Measurements from ENCODE around the gene PRR35.

PRR35 gene

DNA sequence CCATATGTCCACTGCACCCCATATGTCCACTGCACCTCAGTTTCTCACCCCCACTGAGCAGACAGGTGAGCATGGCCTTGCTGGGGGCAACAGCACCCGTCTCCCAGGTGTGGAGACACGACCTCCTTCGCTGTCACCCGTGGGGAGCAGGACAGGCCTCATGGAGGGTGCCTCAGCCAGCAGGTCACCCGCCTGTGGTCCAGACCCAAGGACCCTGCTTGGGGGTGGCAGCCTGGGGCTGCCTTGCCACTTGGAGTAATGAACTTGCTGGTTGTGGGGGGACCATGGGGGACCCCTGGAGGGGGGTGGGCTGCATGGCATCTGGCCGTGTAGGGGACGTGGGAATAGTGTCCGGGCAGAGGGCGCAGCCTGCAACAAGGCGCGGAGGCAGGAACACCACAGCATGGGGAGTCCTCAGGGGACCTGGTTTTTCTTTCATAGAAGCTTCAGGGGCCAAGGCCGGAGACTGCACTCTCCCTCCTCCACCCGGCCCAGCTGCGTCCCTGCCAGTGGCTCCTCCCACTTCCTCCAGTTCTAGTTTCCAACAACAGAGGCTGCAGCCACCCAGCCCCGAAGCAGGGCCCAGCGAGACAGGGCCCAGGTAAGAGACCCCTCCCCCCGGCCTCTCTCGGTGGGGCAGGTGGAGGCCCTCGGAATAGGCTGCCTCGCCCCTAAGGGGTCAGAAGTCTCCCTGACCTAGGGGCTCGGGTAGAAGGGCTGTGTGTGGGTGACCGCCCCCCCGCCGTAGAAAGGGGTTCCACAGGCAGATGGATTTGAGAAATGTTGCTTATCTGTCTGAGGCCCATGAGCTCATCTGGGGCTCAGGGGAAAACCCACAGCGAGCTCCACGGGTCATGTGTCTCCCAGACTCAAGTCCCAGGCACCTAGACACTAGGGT lies 6.5 kb downstream of the PRR35 start, which contains the start of gene NHLRC4:
NHLRC4 (plus strand) TSS at position 531 of the 898 bp plus-strand sequence. CDS start 1,043 bp downstream, outside the sequence.
- H4K20me1 ChIP-seq (ENCODE audit: insufficient read depth, low read length): no peaks in the 10 kb centered on the region
- TF ChIP-seq, protein P1, sequence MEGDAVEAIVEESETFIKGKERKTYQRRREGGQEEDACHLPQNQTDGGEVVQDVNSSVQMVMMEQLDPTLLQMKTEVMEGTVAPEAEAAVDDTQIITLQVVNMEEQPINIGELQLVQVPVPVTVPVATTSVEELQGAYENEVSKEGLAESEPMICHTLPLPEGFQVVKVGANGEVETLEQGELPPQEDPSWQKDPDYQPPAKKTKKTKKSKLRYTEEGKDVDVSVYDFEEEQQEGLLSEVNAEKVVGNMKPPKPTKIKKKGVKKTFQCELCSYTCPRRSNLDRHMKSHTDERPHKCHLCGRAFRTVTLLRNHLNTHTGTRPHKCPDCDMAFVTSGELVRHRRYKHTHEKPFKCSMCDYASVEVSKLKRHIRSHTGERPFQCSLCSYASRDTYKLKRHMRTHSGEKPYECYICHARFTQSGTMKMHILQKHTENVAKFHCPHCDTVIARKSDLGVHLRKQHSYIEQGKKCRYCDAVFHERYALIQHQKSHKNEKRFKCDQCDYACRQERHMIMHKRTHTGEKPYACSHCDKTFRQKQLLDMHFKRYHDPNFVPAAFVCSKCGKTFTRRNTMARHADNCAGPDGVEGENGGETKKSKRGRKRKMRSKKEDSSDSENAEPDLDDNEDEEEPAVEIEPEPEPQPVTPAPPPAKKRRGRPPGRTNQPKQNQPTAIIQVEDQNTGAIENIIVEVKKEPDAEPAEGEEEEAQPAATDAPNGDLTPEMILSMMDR (IDR thresholded peaks at IDR 0.05; ENCODE audit: low read length): no peak
- H3F3A ChIP-seq (ENCODE audit: insufficient read depth, low read length): no peaks in the 10 kb centered on the region
- peak within 1 kb of the TSS; percentile 49 for H3K27ac ChIP-seq (ENCODE audit: low read depth, low read length, poor library complexity, severe bottlenecking)
- no peaks in the 10 kb centered on the region for H3K9me3 ChIP-seq (ENCODE audit: low read length)
- no peaks in the 10 kb centered on the region; the same call in 1 of the 2 replicates for H3K27me3 ChIP-seq (ENCODE audit: insufficient read depth, low read length)
- peak within 1 kb of the TSS; percentile 26 for H3K4me3 ChIP-seq (ENCODE audit: low read depth, low read length, poor library complexity, severe bottlenecking)
- H2AFZ ChIP-seq (ENCODE audit: low read length): no peak within 1 kb of the TSS
- peaks cover 31% of the 10 kb centered on the region for H3K4me1 ChIP-seq (ENCODE audit: insufficient read depth, low read length, severe bottlenecking)
- H3K9ac ChIP-seq (ENCODE audit: low read length): peak within 1 kb of the TSS; percentile 30; the same call in 1 of the 2 replicates
- peak within 1 kb of the TSS; percentile 42 for H3K4me2 ChIP-seq (ENCODE audit: low read length)
- no peaks in the 10 kb centered on the region for H3K36me3 ChIP-seq (ENCODE audit: insufficient read depth, low read length)
- no peaks in the 10 kb centered on the region for H3K79me2 ChIP-seq (ENCODE audit: insufficient read depth, low read length)
- no peaks in the 10 kb centered on the region for H3K9me2 ChIP-seq (ENCODE audit: low read depth, low read length)

DNA sequence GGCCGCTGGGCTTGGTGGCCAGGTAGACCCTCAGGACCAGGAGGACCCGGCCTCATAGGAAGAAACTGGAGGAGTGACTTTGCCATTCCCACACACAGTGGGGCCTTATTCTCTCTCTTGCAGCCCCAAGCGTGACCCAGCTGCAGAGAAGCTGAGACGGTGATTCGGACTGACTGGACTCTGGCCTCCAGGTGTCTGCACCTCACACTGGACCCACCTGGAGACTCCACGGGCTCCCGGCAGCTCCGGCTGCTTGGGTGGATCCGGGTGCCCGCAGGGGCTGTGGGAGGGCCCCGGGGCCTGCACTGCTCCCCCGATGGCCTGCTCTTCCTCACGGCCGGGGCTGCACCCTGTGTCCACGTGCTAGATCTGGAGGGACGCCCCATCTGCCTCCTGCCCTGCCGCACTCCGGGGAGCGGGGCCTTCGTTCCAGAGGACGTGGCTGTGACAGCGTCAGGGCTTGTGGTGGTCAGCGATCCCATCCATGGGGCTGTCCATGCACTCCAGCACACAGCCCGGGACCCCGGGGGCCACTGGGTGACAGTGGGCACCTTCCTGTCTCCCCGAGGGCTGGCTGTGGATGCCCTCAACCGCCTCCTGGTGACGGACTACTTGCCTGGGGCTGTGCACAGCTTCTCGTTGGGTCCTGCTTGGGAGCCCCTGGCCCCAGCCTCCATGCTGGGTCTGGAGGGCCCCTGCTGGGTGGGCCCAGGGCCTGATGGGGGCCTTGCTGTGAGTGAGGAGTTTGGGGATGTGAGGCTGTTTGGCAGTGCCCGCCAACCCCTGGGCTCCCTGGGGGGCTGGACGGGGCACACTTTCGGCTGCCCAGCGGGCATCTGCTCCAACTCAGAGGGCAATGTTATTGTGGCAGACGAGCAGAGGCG lies 7.4 kb downstream of the PRR35 start:
- H3K36me3 ChIP-seq (ENCODE audit: insufficient read depth, low read length): no peaks in the 10 kb centered on the region
- H3K27ac ChIP-seq (ENCODE audit: low read depth, low read length, poor library complexity, severe bottlenecking): peak overlapping the region; percentile 49
- H3K4me3 ChIP-seq (ENCODE audit: low read depth, low read length, poor library complexity, severe bottlenecking): peak overlapping the region; percentile 19
- H3K9ac ChIP-seq (ENCODE audit: low read length): peak overlapping the region; percentile 30; the same call in 1 of the 2 replicates
- H2AFZ ChIP-seq (ENCODE audit: low read length): no peak overlapping the region
- H3K9me2 ChIP-seq (ENCODE audit: low read depth, low read length): no peaks in the 10 kb centered on the region
- H3K4me2 ChIP-seq (ENCODE audit: low read length): peak overlapping the region; percentile 42
- H3K4me1 ChIP-seq (ENCODE audit: insufficient read depth, low read length, severe bottlenecking): peaks cover 31% of the 10 kb centered on the region
- no peaks in the 10 kb centered on the region for H3K79me2 ChIP-seq (ENCODE audit: insufficient read depth, low read length)
- H3F3A ChIP-seq (ENCODE audit: insufficient read depth, low read length): no peaks in the 10 kb centered on the region
- H3K27me3 ChIP-seq (ENCODE audit: insufficient read depth, low read length): no peaks in the 10 kb centered on the region; the same call in 1 of the 2 replicates
- no peaks in the 10 kb centered on the region for H3K9me3 ChIP-seq (ENCODE audit: low read length)
- TF ChIP-seq, protein P1 (IDR thresholded peaks at IDR 0.05; ENCODE audit: low read length): no peak
- no peak for TF ChIP-seq EZH2 (IDR thresholded peaks at IDR 0.05; ENCODE audit: borderline replicate concordance, low read length)
- no peaks in the 10 kb centered on the region for H4K20me1 ChIP-seq (ENCODE audit: insufficient read depth, low read length)

DNA sequence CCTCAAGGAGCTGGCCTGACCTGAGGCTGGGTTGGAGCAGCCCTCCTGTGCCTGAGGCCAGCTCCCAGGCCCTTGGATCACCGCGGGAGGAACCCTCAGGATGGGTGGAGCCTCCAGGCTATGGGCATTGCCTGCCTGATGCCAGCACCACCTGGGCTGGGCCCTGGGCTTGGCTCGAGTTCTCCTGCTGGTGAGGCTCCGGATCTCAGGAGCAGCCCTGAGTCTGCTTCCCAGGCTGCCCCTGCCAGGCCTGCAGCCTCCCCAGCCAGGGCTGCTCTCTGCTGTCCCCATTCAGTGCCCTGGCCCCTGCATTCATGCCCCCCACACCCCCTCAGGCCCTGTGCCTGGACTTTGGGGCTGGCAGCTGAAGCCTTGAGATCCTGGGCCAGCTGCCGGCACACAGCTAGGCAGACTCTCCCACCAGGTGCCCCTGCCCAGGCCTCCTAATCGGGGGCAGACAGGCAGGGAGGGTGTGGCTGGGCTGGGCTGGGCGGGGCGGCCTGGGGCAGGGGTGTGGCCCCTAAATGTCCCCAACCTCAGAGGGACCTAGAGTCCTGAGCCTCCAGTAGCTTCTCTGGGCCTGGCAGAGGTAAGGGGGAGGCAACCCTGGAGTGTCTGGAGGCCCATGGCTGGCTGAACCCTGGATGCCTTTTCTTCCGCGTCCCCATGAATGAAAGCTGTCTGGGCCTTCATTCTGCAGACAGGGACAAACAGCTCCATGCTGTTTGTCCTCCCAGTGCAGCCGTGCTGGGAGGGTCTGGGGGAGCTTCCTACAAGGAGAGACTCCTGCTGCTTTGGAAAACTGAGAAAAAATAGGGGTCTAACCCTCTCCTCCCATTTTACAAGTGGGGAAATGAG lies 8.4 kb downstream of the PRR35 start:
- Histone ChIP-seq H3K27me3 (ENCODE audit: insufficient read depth, low read length) (no peaks in the 10 kb centered on the region; the same call in 1 of the 2 replicates), H3K9ac (ENCODE audit: low read length) (peak overlapping the region; percentile 61; the same call in 1 of the 2 replicates), H3K9me2 (ENCODE audit: low read depth, low read length) (no peaks in the 10 kb centered on the region), H2AFZ (ENCODE audit: low read length) (no peak overlapping the region), H3K4me3 (ENCODE audit: low read depth, low read length, poor library complexity, severe bottlenecking) (peak overlapping the region; percentile 97), H3K27ac (ENCODE audit: low read depth, low read length, poor library complexity, severe bottlenecking) (no peak overlapping the region), H3K36me3 (ENCODE audit: insufficient read depth, low read length) (no peaks in the 10 kb centered on the region), H3K4me1 (ENCODE audit: insufficient read depth, low read length, severe bottlenecking) (peaks cover 31% of the 10 kb centered on the region), H3K9me3 (ENCODE audit: low read length) (no peaks in the 10 kb centered on the region), H3F3A (ENCODE audit: insufficient read depth, low read length) (no peaks in the 10 kb centered on the region), H3K79me2 (ENCODE audit: insufficient read depth, low read length) (no peaks in the 10 kb centered on the region), H4K20me1 (ENCODE audit: insufficient read depth, low read length) (no peaks in the 10 kb centered on the region), H3K4me2 (ENCODE audit: low read length) (peak overlapping the region; percentile 72)
- TF ChIP-seq, protein P1 (IDR thresholded peaks at IDR 0.05; ENCODE audit: low read length): no peak
- TF ChIP-seq EZH2 (IDR thresholded peaks at IDR 0.05; ENCODE audit: borderline replicate concordance, low read length): no peak

All from OCI-LY1 (cell line).